GM23248 (cell line): ENCODE measurements around the gene WNT3A. TPM values are rescaled to one million over a fixed set of nuclear protein-coding genes. Genes with fewer than 3 reads are reported as not detected.

ENCODE experiments used
- DNase-seq: peaks from one replicate; pipeline ENCODE4 v3.0.0-alpha.2; 2015
- H2AFZ ChIP-seq: fragments of 200-600 bp; sonication (generic); 2 replicates; pipeline ENCODE4 v1.6.1; 2016; ENCODE audit warnings: antibody characterized with exemption
- H3F3A ChIP-seq: fragments of 200-600 bp; sonication (generic); 2 replicates; pipeline ENCODE4 v1.6.1; 2016; ENCODE audit warnings: mild to moderate bottlenecking, antibody characterized with exemption, mixed run types; ENCODE audit not compliant: insufficient read depth
- H3K27ac ChIP-seq: fragments of 200-600 bp; sonication (generic); 2 replicates; pipeline ENCODE4 v1.5.1; 2016; ENCODE audit warnings: mild to moderate bottlenecking
- H3K27me3 ChIP-seq: fragments of 200-600 bp; sonication (generic); replicated peaks from 2 replicates; pipeline ENCODE4 v1.6.1; 2016; ENCODE audit warnings: mild to moderate bottlenecking; ENCODE audit not compliant: insufficient read depth
- H3K36me3 ChIP-seq: fragments of 200-600 bp; sonication (generic); 2 replicates; pipeline ENCODE4 v1.6.1; 2016; ENCODE audit warnings: low read depth, mild to moderate bottlenecking
- H3K4me1 ChIP-seq: fragments of 200-600 bp; sonication (generic); 2 replicates; pipeline ENCODE4 v1.6.1; 2016; ENCODE audit warnings: mild to moderate bottlenecking; ENCODE audit not compliant: insufficient read depth
- H3K4me2 ChIP-seq: fragments of 200-600 bp; sonication (generic); one replicate; pipeline ENCODE4 v1.6.1; 2016; ENCODE audit warnings: mild to moderate bottlenecking; ENCODE audit not compliant: unreplicated experiment
- H3K4me3 ChIP-seq: fragments of 200-600 bp; sonication (generic); 2 replicates; pipeline ENCODE4 v1.5.1; 2016; ENCODE audit warnings: mild to moderate bottlenecking
- H3K79me2 ChIP-seq: fragments of 200-600 bp; sonication (generic); 2 replicates; pipeline ENCODE4 v1.6.1; 2016; ENCODE audit warnings: mild to moderate bottlenecking; ENCODE audit not compliant: insufficient read depth
- H3K9ac ChIP-seq: fragments of 200-600 bp; sonication (generic); 2 replicates; pipeline ENCODE4 v1.6.1; 2016; ENCODE audit warnings: mild to moderate bottlenecking
- H3K9me2 ChIP-seq: fragments of 200-600 bp; sonication (generic); 2 replicates; pipeline ENCODE4 v1.6.1; 2016; ENCODE audit warnings: mixed run types, mild to moderate bottlenecking, moderate library complexity; ENCODE audit not compliant: insufficient read depth
- H3K9me3 ChIP-seq: fragments of 200-600 bp; sonication (generic); one replicate; pipeline ENCODE4 v1.6.1; 2017; ENCODE audit warnings: low read depth
- H4K20me1 ChIP-seq: fragments of 200-600 bp; sonication (generic); 2 replicates; pipeline ENCODE4 v1.6.0; 2016; ENCODE audit not compliant: insufficient read depth
- EZH2 ChIP-seq: fragments of 200-600 bp; sonication (generic); IDR thresholded peaks from 2 replicates; pipeline ENCODE4 v1.6.1; 2018; ENCODE audit warnings: antibody characterized with exemption, mild to moderate bottlenecking; ENCODE audit not compliant: insufficient read depth, poor library complexity, severe bottlenecking
- EZH2phosphoT487 ChIP-seq: fragments of 200-600 bp; sonication (generic); IDR thresholded peaks from 2 replicates; pipeline ENCODE4 v1.6.1; 2018; ENCODE audit warnings: antibody characterized with exemption, moderate library complexity, mild to moderate bottlenecking, low read depth; ENCODE audit not compliant: insufficient read depth
- WGBS, 2 experiments: methylation state at CpG; one replicate each; pipeline ENCODE4 v1.1.6; 2015 to 2017; ENCODE audit warnings: low lambda C conversion rate in 2 of 2, low coverage in 1 of 2; ENCODE audit errors: missing lambda C conversion rate in 2 of 2; 5-methylcytosine and 5-hydroxymethylcytosine counted together
- in situ Hi-C: fragments of 300-500 bp; cut with MboI; formaldehyde crosslinking; loops from 2 replicates; pipeline ENCODE4 v1.15.0; 2020
- polyA plus RNA-seq: library from polyadenylated mRNA; unstranded; fragments of >200 nt; fragmentation: Nextera tagmentation; extraction: Ambion mirVana; gene quantifications from 2 replicates; pipeline ENCODE4 v1.2.1, GENCODE V29; 2016
- total RNA-seq: library from RNA; depleted of rRNA; stranded (reverse); fragments of >200 nt; shearing (Covaris generic); gene quantifications from 2 replicates; pipeline ENCODE4 v1.2.3, GENCODE V29; 2014

The WNT3A gene
- total and polyA plus RNA-seq, 2 experiments from 2014 or later = not detected

DNA sequence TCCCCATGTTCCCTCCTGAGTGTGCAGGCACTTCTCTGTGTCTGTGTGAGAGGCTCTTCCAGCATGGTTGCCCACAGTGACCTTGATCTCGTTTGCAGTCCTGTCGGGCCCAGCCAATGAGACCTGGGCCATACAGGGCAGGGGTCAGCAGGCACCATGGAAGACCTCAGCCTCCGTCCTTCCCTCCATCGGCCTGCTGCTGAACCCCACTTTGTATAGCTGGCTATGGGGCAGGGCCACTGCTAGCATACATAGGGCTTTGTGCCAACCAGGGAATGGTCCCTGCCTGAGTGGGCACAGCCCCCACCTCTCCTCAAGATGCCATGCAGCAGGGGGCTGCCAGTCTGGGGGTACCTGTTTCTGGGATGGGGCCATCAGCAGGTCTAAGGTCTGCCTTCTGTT is 92.5 kb downstream of the WNT3A start:
- no peaks in the 10 kb centered on the region for H3K27me3 ChIP-seq
- H3K4me3 ChIP-seq = no peak overlapping the region
- H3K79me2 ChIP-seq = peaks cover 81% of the 10 kb centered on the region
- WGBS, 2 experiments = 62 to 69% methylated on average over 4 of the region's 4 CpGs
- peaks cover 17% of the 10 kb centered on the region for H3K4me1 ChIP-seq
- H3F3A ChIP-seq = peaks cover 33% of the 10 kb centered on the region
- DNase-seq = no peak
- no peak overlapping the region for H2AFZ ChIP-seq
- H3K4me2 ChIP-seq = no peak overlapping the region
- H4K20me1 ChIP-seq = peaks cover 26% of the 10 kb centered on the region
- no peak overlapping the region for H3K9ac ChIP-seq
- in situ Hi-C loops = no loop called here
- no peaks in the 10 kb centered on the region for H3K9me2 ChIP-seq
- TF ChIP-seq EZH2 = no peak
- TF ChIP-seq EZH2phosphoT487 = no peak
- peaks cover 20% of the 10 kb centered on the region; the same call in 1 of the 2 replicates for H3K36me3 ChIP-seq
- no peak overlapping the region for H3K27ac ChIP-seq
- H3K9me3 ChIP-seq = no peaks in the 10 kb centered on the region

DNA sequence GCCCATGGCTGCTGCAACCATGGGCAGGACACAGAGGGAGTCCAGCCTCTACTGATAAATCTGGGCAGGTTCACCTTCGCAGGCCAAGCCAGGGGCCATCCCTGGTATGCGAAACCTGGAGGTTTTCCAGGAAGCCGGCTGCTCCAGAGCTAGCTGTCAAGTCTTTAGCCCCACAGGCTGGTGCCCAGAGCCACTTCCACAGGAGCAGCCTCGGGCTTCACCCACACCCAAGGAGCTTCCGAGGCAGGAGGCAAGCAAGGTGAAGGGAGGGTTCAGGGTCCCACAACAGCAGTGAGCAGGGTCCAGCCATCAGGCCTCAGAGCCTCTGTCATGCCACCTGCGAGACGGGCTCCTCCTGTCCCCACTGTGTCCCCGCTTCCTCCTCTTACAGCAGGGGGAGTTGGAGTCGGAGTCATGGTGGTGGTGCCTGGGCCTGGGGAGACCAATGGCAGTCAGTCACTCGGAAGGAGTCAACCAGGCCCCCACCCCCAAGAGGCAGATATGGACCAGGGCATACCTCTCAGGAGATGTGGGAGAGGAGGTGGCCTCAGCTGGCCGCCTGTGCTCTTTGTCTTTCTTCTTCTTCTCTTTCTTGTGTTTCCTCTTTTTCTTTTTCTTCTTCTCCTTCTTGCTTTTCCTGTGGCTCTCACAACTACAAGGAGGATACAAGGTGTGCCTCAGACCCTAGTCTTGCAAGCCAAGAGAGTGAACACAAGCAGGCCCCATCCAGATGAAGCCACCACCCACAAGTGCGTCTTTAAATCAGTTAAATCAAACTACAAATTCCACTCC is 94.2 kb downstream of the WNT3A start:
- Histone ChIP-seq H3K4me1 (peaks cover 10% of the 10 kb centered on the region), H3K4me2 (no peak overlapping the region), H4K20me1 (peaks cover 9% of the 10 kb centered on the region), H3K27ac (peak overlapping the region; percentile 28), H3K9me2 (no peaks in the 10 kb centered on the region), H3K4me3 (no peak overlapping the region; the same call in 1 of the 2 replicates), H3K9me3 (no peaks in the 10 kb centered on the region), H3K79me2 (peaks cover 64% of the 10 kb centered on the region), H3K27me3 (no peaks in the 10 kb centered on the region), H2AFZ (no peak overlapping the region), H3K9ac (peak overlapping the region; percentile 86; the same call in 1 of the 2 replicates), H3F3A (peaks cover 33% of the 10 kb centered on the region), H3K36me3 (peaks cover 20% of the 10 kb centered on the region; the same call in 1 of the 2 replicates)
- in situ Hi-C loops = no loop called here
- WGBS, 2 experiments = 66 to 70% methylated on average over 11 to 12 of the region's 12 CpGs
- DNase-seq = no peak
- TF ChIP-seq EZH2 = no peak
- TF ChIP-seq EZH2phosphoT487 = no peak

GRCh38 chr1:228101614-228101993 is 94.8 kb downstream of the WNT3A start:
- Histone ChIP-seq H3K27me3 (no peaks in the 10 kb centered on the region), H3K79me2 (peaks cover 58% of the 10 kb centered on the region)

DNA sequence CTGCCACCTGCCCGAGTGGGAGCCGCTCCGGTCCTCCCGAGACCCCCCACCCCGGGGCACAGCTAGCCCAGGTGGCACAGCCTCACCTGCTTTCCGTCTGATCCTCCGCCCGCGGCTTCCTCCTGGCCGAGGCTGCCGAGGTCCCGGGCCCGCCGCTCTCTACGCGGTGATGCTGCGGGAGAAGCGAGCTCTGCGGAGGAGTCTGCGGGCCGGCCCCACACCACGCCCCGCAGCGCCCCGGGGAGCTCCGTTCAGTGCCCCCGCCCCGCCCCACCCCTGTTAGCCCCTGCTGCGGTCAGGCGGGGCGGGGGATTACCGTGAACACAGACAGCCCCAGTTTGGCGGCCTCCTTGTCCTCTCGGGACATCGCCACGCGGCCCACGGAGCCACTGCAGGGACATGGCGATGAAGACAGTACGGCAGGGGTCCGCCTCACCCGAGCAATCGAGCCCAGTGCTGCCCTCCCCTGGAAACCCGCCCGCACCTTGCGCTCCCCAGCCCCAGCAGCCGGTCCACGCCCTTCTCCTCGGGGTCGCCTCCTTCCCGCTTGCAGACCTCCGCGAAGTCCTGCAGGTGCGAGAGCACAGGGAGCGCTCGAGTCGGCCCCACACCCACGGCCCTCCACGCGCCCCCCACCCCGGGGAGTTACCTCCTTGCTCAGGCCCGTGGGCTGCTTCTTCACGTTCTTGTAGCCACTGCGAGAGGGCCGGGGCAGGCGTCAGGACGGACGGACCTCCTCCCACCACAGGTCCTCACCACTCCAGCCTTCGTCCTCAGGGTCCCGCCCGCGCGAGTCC is 95.4 kb downstream of the WNT3A start:
- Histone ChIP-seq H3K4me3 (peak overlapping the region; percentile 88), H3K9ac (peak overlapping the region; percentile 86), H3K79me2 (peaks cover 56% of the 10 kb centered on the region), H3F3A (peaks cover 33% of the 10 kb centered on the region), H3K27ac (no peak overlapping the region), H3K27me3 (no peaks in the 10 kb centered on the region), H3K4me1 (peaks cover 9% of the 10 kb centered on the region), H2AFZ (peak overlapping the region; percentile 95; the same call in 1 of the 2 replicates), H3K4me2 (peak overlapping the region; percentile 50), H3K9me2 (no peaks in the 10 kb centered on the region), H3K9me3 (no peaks in the 10 kb centered on the region), H4K20me1 (no peaks in the 10 kb centered on the region; the same call in 1 of the 2 replicates), H3K36me3 (peaks cover 20% of the 10 kb centered on the region; the same call in 1 of the 2 replicates)
- in situ Hi-C loops = no loop called here
- no peak for TF ChIP-seq EZH2
- no peak for TF ChIP-seq EZH2phosphoT487
- DNase-seq = peak; percentile 66
- 8 to 12% methylated on average over 32 to 56 of the region's 73 CpGs for WGBS, 2 experiments

More at GRCh38 chr1:228101614-228101993, 94.8 kb downstream of the WNT3A start:
- H3F3A ChIP-seq = peaks cover 33% of the 10 kb centered on the region
- no peaks in the 10 kb centered on the region for H3K9me3 ChIP-seq
- H3K9ac ChIP-seq = peak overlapping the region; percentile 86
- peaks cover 20% of the 10 kb centered on the region; the same call in 1 of the 2 replicates for H3K36me3 ChIP-seq
- 28 to 40% methylated on average over 13 to 15 of the region's 15 CpGs for WGBS, 2 experiments
- no peaks in the 10 kb centered on the region for H3K9me2 ChIP-seq
- H4K20me1 ChIP-seq = peaks cover 5% of the 10 kb centered on the region
- H3K27ac ChIP-seq = no peak overlapping the region
- peak overlapping the region; percentile 88 for H3K4me3 ChIP-seq
- TF ChIP-seq EZH2 (no peak), EZH2phosphoT487 (no peak)
- H3K4me1 ChIP-seq = peaks cover 9% of the 10 kb centered on the region
- in situ Hi-C loops = no loop called here
- no peak overlapping the region for H2AFZ ChIP-seq
- peak overlapping the region; percentile 50 for H3K4me2 ChIP-seq
- no peak for DNase-seq
